ENCODE results near the gene LEFTY1.

The LEFTY1 gene

GRCh38 chr1:225881081-225881958 is 7.6 kb downstream of the LEFTY1 start:
- no peak for TF ChIP-seq USF1 (IDR thresholded peaks at IDR 0.05)
- TF ChIP-seq FOXM1 (IDR thresholded peaks at IDR 0.05; ENCODE audit: borderline replicate concordance, low read depth) = no peak
- TF ChIP-seq REST (IDR thresholded peaks at IDR 0.05; ENCODE audit: low read depth) = no peak
- no peak for TF ChIP-seq TAF1 (IDR thresholded peaks at IDR 0.05; ENCODE audit: low read depth)
- no peak for TF ChIP-seq MAX (IDR thresholded peaks at IDR 0.05)
- no peak for TF ChIP-seq RAD21 (IDR thresholded peaks at IDR 0.05; ENCODE audit: low read depth)
- TF ChIP-seq TCF12 (IDR thresholded peaks at IDR 0.05; ENCODE audit: low read depth) = no peak
- no peak for TF ChIP-seq NFIC (IDR thresholded peaks at IDR 0.05)
- no peak for TF ChIP-seq TEAD4 (IDR thresholded peaks at IDR 0.05)
- TF ChIP-seq EGR1 (IDR thresholded peaks at IDR 0.05) = no peak
- TF ChIP-seq CEBPB (IDR thresholded peaks at IDR 0.05) = no peak
- no peak for TF ChIP-seq CREB1 (IDR thresholded peaks at IDR 0.05; ENCODE audit: low read depth)
- TF ChIP-seq YY1 (IDR thresholded peaks at IDR 0.05; ENCODE audit: low read depth) = no peak
- TF ChIP-seq EP300 (IDR thresholded peaks at IDR 0.05; ENCODE audit: borderline replicate concordance) = no peak
- TF ChIP-seq ZBTB7A (IDR thresholded peaks at IDR 0.05; ENCODE audit: low read depth) = no peak

GRCh38 chr1:225880636-225881035 is 8.3 kb downstream of the LEFTY1 start:
- TF ChIP-seq TAF1 (IDR thresholded peaks at IDR 0.05; ENCODE audit: low read depth) (no peak), USF1 (IDR thresholded peaks at IDR 0.05) (no peak), TEAD4 (IDR thresholded peaks at IDR 0.05) (no peak), ZBTB7A (IDR thresholded peaks at IDR 0.05; ENCODE audit: low read depth) (no peak), NFIC (IDR thresholded peaks at IDR 0.05) (no peak), REST (IDR thresholded peaks at IDR 0.05; ENCODE audit: low read depth) (no peak), EP300 (IDR thresholded peaks at IDR 0.05; ENCODE audit: borderline replicate concordance) (no peak)

GRCh38 chr1:225880222-225880588 is 8.7 kb downstream of the LEFTY1 start:
- TF ChIP-seq EGR1 (IDR thresholded peaks at IDR 0.05) (no peak), TCF12 (IDR thresholded peaks at IDR 0.05; ENCODE audit: low read depth) (no peak), NFIC (IDR thresholded peaks at IDR 0.05) (no peak), YY1 (IDR thresholded peaks at IDR 0.05; ENCODE audit: low read depth) (no peak), MAX (IDR thresholded peaks at IDR 0.05) (no peak)

- TF ChIP-seq ZBTB7A (IDR thresholded peaks at IDR 0.05; ENCODE audit: low read depth) = no peak
- no peak for TF ChIP-seq YY1 (IDR thresholded peaks at IDR 0.05; ENCODE audit: low read depth)
- no peak for TF ChIP-seq CREB1 (IDR thresholded peaks at IDR 0.05; ENCODE audit: low read depth)
- TF ChIP-seq RAD21 (IDR thresholded peaks at IDR 0.05; ENCODE audit: low read depth) = no peak
- TF ChIP-seq REST (IDR thresholded peaks at IDR 0.05; ENCODE audit: low read depth) = no peak
- TF ChIP-seq USF1 (IDR thresholded peaks at IDR 0.05) = no peak
- no peak for TF ChIP-seq FOXM1 (IDR thresholded peaks at IDR 0.05; ENCODE audit: borderline replicate concordance, low read depth)
- TF ChIP-seq TCF12 (IDR thresholded peaks at IDR 0.05; ENCODE audit: low read depth) = no peak
- TF ChIP-seq EGR1 (IDR thresholded peaks at IDR 0.05) = no peak
- no peak for TF ChIP-seq NFIC (IDR thresholded peaks at IDR 0.05)
- no peak for TF ChIP-seq TEAD4 (IDR thresholded peaks at IDR 0.05)
- no peak for TF ChIP-seq TAF1 (IDR thresholded peaks at IDR 0.05; ENCODE audit: low read depth)
Measured at GRCh38 chr1:225879521-225880221, 9.3 kb downstream of the LEFTY1 start.

All from Ishikawa (cell line).